ENCODE data around the gene FBXO8. TPM values are rescaled to one million over a fixed set of nuclear protein-coding genes. Genes with fewer than 3 reads are reported as not detected.

The FBXO8 gene
- total and polyA plus RNA-seq, 4 donors, result 15.6 to 48.0 (median 22.3) TPM

DNA sequence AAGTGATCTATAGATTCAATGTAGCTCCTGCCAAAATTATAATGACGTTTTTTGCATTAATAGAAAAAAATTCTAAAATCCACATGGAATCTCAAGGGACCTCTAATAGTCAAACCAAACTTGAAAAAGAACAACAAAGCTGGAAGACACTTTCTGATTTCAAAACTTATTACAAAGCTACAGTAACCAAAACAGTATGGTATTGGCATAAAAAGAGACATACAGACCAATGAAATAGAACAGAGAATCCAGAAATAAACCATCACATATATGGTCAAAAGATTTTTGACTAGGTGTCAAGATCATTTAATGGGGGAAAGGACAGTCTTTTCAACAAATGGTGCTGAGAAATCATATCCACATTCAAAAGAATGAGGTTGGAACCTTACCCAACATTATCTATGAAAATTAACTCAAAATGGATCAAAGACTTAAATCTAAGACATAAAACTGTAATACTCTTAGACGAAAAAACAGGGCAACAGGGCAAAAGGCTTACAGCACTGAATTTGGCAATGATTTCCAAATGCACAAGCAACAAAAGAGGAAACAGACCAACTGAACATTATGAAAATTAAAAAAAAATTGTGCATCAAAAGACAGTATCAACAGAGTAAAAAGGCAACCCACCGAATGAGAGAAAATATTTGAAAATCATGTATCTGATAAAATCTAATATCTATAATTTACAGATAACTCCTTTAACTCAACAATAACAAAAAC lies 3.9 kb downstream of the FBXO8 start:
- H3K4me3 ChIP-seq, result no peak overlapping the region
- DNase-seq, result no peak
- no peaks in the 10 kb centered on the region for H3K27me3 ChIP-seq (ENCODE audit: control insufficient read depth in 3 of 3, insufficient read depth in 3 of 3, low read length in 2 of 3)
- H3K9me3 ChIP-seq (ENCODE audit: control insufficient read depth in 4 of 4, insufficient read depth in 3 of 4, low read length in 3 of 4), result peaks cover 0 to 2% (median 0%) of the 10 kb centered on the region in 4 donors
- 53 to 78% methylated on average over 3 of the region's 3 CpGs for WGBS, 2 donors
- TF ChIP-seq CTCF (IDR thresholded peaks at IDR 0.05; ENCODE audit: control extremely low read depth, extremely low read depth), result no peak
- no peak overlapping the region for H3K27ac ChIP-seq (ENCODE audit: low read depth in 1 of 2, low read length in 1 of 2)
- H3K9ac ChIP-seq (ENCODE audit: insufficient read depth in 1 of 2, low read length in 2 of 2), result no peak overlapping the region
- H3K36me3 ChIP-seq (ENCODE audit: control insufficient read depth in 4 of 4, insufficient read depth in 4 of 4, low read length in 4 of 4), result peaks cover 0 to 3% (median 0%) of the 10 kb centered on the region in 4 donors
- peaks cover under 1 to 19% (median 3%) of the 10 kb centered on the region in 5 donors for H3K4me1 ChIP-seq (ENCODE audit: control insufficient read depth in 5 of 5, insufficient read depth in 5 of 5, low read length in 5 of 5)
- no peak for ATAC-seq (ENCODE audit: insufficient read depth, low FRiP score)

GRCh38 chr4:174278467-174278866 lies 5.0 kb downstream of the FBXO8 start:
- H3K9me3 ChIP-seq (ENCODE audit: control insufficient read depth in 4 of 4, insufficient read depth in 3 of 4, low read length in 3 of 4), result peaks cover 0 to 2% (median 0%) of the 10 kb centered on the region in 4 donors
- no peak overlapping the region for H3K27ac ChIP-seq (ENCODE audit: low read depth in 1 of 2, low read length in 1 of 2)
- H3K9ac ChIP-seq (ENCODE audit: insufficient read depth in 1 of 2, low read length in 2 of 2), result no peak overlapping the region
- no peaks in the 10 kb centered on the region for H3K27me3 ChIP-seq (ENCODE audit: control insufficient read depth in 3 of 3, insufficient read depth in 3 of 3, low read length in 2 of 3)
- TF ChIP-seq CTCF (IDR thresholded peaks at IDR 0.05; ENCODE audit: control extremely low read depth, extremely low read depth), result no peak
- peaks cover 0 to 3% (median 0%) of the 10 kb centered on the region in 4 donors for H3K36me3 ChIP-seq (ENCODE audit: control insufficient read depth in 4 of 4, insufficient read depth in 4 of 4, low read length in 4 of 4)
- DNase-seq (no peak), ATAC-seq (ENCODE audit: insufficient read depth, low FRiP score) (no peak)
- no peak overlapping the region for H3K4me3 ChIP-seq
- H3K4me1 ChIP-seq (ENCODE audit: control insufficient read depth in 5 of 5, insufficient read depth in 5 of 5, low read length in 5 of 5), result peaks cover 0 to 15% (median 3%) of the 10 kb centered on the region in 5 donors

DNA sequence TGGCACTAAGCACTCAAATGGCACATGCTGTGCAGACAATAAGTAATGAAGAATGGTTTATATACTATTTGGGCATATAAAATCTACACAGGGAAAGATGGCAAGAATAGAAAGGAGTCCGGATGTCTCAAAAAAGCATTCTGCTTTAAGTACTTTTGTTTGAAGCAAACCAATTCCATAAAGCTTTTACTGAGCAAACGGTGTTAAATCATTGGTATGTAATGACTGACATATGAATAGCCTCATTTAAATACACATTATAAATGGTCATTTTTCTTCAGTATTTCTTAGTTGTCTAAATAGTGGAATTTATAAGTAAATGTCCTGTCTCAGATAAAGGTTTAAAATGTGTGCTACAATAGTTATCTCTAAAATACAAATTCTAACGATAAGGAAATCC lies 6.0 kb downstream of the FBXO8 start:
- Histone ChIP-seq H3K4me1 (ENCODE audit: control insufficient read depth in 5 of 5, insufficient read depth in 5 of 5, low read length in 5 of 5) (peaks cover 0 to 12% (median 3%) of the 10 kb centered on the region in 5 donors), H3K27ac (ENCODE audit: low read depth in 1 of 2, low read length in 1 of 2) (no peak overlapping the region), H3K36me3 (ENCODE audit: control insufficient read depth in 4 of 4, insufficient read depth in 4 of 4, low read length in 4 of 4) (peaks cover 0 to 3% (median 0%) of the 10 kb centered on the region in 4 donors), H3K9ac (ENCODE audit: insufficient read depth in 1 of 2, low read length in 2 of 2) (no peak overlapping the region), H3K27me3 (ENCODE audit: control insufficient read depth in 3 of 3, insufficient read depth in 3 of 3, low read length in 2 of 3) (no peaks in the 10 kb centered on the region), H3K4me3 (no peak overlapping the region), H3K9me3 (ENCODE audit: control insufficient read depth in 4 of 4, insufficient read depth in 3 of 4, low read length in 3 of 4) (peaks cover 0 to 2% (median 0%) of the 10 kb centered on the region in 4 donors)
- no peak for TF ChIP-seq CTCF (IDR thresholded peaks at IDR 0.05; ENCODE audit: control extremely low read depth, extremely low read depth)
- ATAC-seq (ENCODE audit: insufficient read depth, low FRiP score) (no peak), DNase-seq (no peak)
- WGBS, 2 donors, result 84 to 93% methylated on average over 3 of the region's 3 CpGs

Measured in lung (tissue), 12 donors.